ENCODE measurements around the gene POLE. TPM values are rescaled to one million over a fixed set of nuclear protein-coding genes. Genes with fewer than 3 reads are reported as not detected.

Gene POLE
- total RNA-seq, 1 experiment from 2014 or later, result 32.8 TPM

GRCh38 chr12:132723015-132723763, 36.0 kb upstream of the POLE start:
- Histone ChIP-seq H3K27me3 (replicated peaks) (no peaks in the 10 kb centered on the region), H3K9me3 (replicated peaks) (no peaks in the 10 kb centered on the region), H3K4me3 (no peak overlapping the region), H3K36me3 (peaks cover 92% of the 10 kb centered on the region), H3K27ac (no peak overlapping the region), H3K4me1 (replicated peaks) (no peaks in the 10 kb centered on the region)
- no peak for DNase-seq (ENCODE audit: low read depth in 1 of 2, low spot score in 2 of 2)

GRCh38 chr12:132720606-132721345, 33.6 kb upstream of the POLE start:
- Histone ChIP-seq H3K27me3 (replicated peaks) (no peaks in the 10 kb centered on the region), H3K36me3 (peaks cover 89% of the 10 kb centered on the region)
- DNase-seq (ENCODE audit: low read depth in 1 of 2, low spot score in 2 of 2), result no peak

GRCh38 chr12:132719954-132720324, 32.8 kb upstream of the POLE start:
- Histone ChIP-seq H3K4me3 (no peak overlapping the region), H3K27me3 (replicated peaks) (no peaks in the 10 kb centered on the region), H3K4me1 (replicated peaks) (no peaks in the 10 kb centered on the region), H3K36me3 (peaks cover 83% of the 10 kb centered on the region), H3K9me3 (replicated peaks) (no peaks in the 10 kb centered on the region), H3K27ac (no peak overlapping the region)
- DNase-seq (ENCODE audit: low read depth in 1 of 2, low spot score in 2 of 2), result no peak

More at GRCh38 chr12:132720606-132721345, 33.6 kb upstream of the POLE start:
- H3K4me3 ChIP-seq, result no peak overlapping the region
- no peak overlapping the region for H3K27ac ChIP-seq
- H3K4me1 ChIP-seq (replicated peaks), result no peaks in the 10 kb centered on the region
- H3K9me3 ChIP-seq (replicated peaks), result no peaks in the 10 kb centered on the region

- Histone ChIP-seq H3K9me3 (replicated peaks) (no peaks in the 10 kb centered on the region), H3K4me1 (replicated peaks) (no peaks in the 10 kb centered on the region), H3K27me3 (replicated peaks) (no peaks in the 10 kb centered on the region), H3K4me3 (no peak overlapping the region), H3K36me3 (peaks cover 83% of the 10 kb centered on the region), H3K27ac (no peak overlapping the region)
- DNase-seq (ENCODE audit: low read depth in 1 of 2, low spot score in 2 of 2), result no peak
Observed at GRCh38 chr12:132719141-132719953, 32.2 kb upstream of the POLE start.

- no peaks in the 10 kb centered on the region for H3K27me3 ChIP-seq (replicated peaks)
- H3K36me3 ChIP-seq, result peaks cover 80% of the 10 kb centered on the region
- no peak for DNase-seq (ENCODE audit: low read depth in 1 of 2, low spot score in 2 of 2)
- no peaks in the 10 kb centered on the region for H3K9me3 ChIP-seq (replicated peaks)
- H3K4me1 ChIP-seq (replicated peaks), result no peaks in the 10 kb centered on the region
- no peak overlapping the region for H3K4me3 ChIP-seq
- no peak overlapping the region for H3K27ac ChIP-seq
Observed at GRCh38 chr12:132718644-132719043, 31.5 kb upstream of the POLE start.

- no peaks in the 10 kb centered on the region for H3K9me3 ChIP-seq (replicated peaks)
- no peak overlapping the region for H3K27ac ChIP-seq
- no peak overlapping the region for H3K4me3 ChIP-seq
- no peaks in the 10 kb centered on the region for H3K4me1 ChIP-seq (replicated peaks)
- H3K27me3 ChIP-seq (replicated peaks), result no peaks in the 10 kb centered on the region
- DNase-seq (ENCODE audit: low read depth in 1 of 2, low spot score in 2 of 2), result no peak
- H3K36me3 ChIP-seq, result peaks cover 71% of the 10 kb centered on the region
Observed at GRCh38 chr12:132717531-132718387, 30.6 kb upstream of the POLE start.

- Histone ChIP-seq H3K9me3 (replicated peaks) (no peaks in the 10 kb centered on the region), H3K4me3 (no peak overlapping the region), H3K27me3 (replicated peaks) (no peaks in the 10 kb centered on the region), H3K36me3 (peaks cover 63% of the 10 kb centered on the region), H3K4me1 (replicated peaks) (no peaks in the 10 kb centered on the region), H3K27ac (no peak overlapping the region)
- no peak for DNase-seq (ENCODE audit: low read depth in 1 of 2, low spot score in 2 of 2)
Observed at GRCh38 chr12:132717011-132717410, 29.9 kb upstream of the POLE start.

GRCh38 chr12:132716356-132716755, 29.2 kb upstream of the POLE start:
- Histone ChIP-seq H3K27me3 (replicated peaks) (no peaks in the 10 kb centered on the region), H3K36me3 (peaks cover 57% of the 10 kb centered on the region), H3K4me3 (no peak overlapping the region), H3K27ac (no peak overlapping the region), H3K4me1 (replicated peaks) (no peaks in the 10 kb centered on the region), H3K9me3 (replicated peaks) (no peaks in the 10 kb centered on the region)
- DNase-seq (ENCODE audit: low read depth in 1 of 2, low spot score in 2 of 2), result no peak

GRCh38 chr12:132715874-132716273, 28.7 kb upstream of the POLE start:
- Histone ChIP-seq H3K4me1 (replicated peaks) (no peaks in the 10 kb centered on the region), H3K27ac (no peak overlapping the region), H3K4me3 (no peak overlapping the region), H3K36me3 (peaks cover 53% of the 10 kb centered on the region), H3K27me3 (replicated peaks) (no peaks in the 10 kb centered on the region), H3K9me3 (replicated peaks) (no peaks in the 10 kb centered on the region)
- no peak for DNase-seq (ENCODE audit: low read depth in 1 of 2, low spot score in 2 of 2)

GRCh38 chr12:132713123-132713522, 26.0 kb upstream of the POLE start:
- Histone ChIP-seq H3K36me3 (peaks cover 49% of the 10 kb centered on the region), H3K27me3 (replicated peaks) (no peaks in the 10 kb centered on the region), H3K4me3 (no peak overlapping the region), H3K27ac (no peak overlapping the region), H3K4me1 (replicated peaks) (0 out of 2 replicates have a peak, but pooled peaks cover 5% of the 10 kb centered on the region), H3K9me3 (replicated peaks) (no peaks in the 10 kb centered on the region)
- DNase-seq (ENCODE audit: low read depth in 1 of 2, low spot score in 2 of 2), result no peak

GRCh38 chr12:132711080-132711843, 24.1 kb upstream of the POLE start:
- H3K4me3 ChIP-seq, result peak overlapping the region; percentile 96
- H3K4me1 ChIP-seq (replicated peaks), result 0 out of 2 replicates have a peak, but pooled peaks cover 5% of the 10 kb centered on the region
- no peak overlapping the region for H3K27ac ChIP-seq
- no peaks in the 10 kb centered on the region for H3K27me3 ChIP-seq (replicated peaks)
- peak in 1 of 2 experiments; percentile 31 for DNase-seq (ENCODE audit: low read depth in 1 of 2, low spot score in 2 of 2)
- no peaks in the 10 kb centered on the region for H3K9me3 ChIP-seq (replicated peaks)
- peaks cover 35% of the 10 kb centered on the region for H3K36me3 ChIP-seq

GRCh38 chr12:132710405-132711079, 23.4 kb upstream of the POLE start, which contains the start of gene PGAM5:
PGAM5 (plus strand) TSS chr12:132710842; CDS start chr12:132710877, 35 bp downstream.
- peak; percentile 66 to 75 for DNase-seq (ENCODE audit: low read depth in 1 of 2, low spot score in 2 of 2)
- Histone ChIP-seq H3K36me3 (peaks cover 30% of the 10 kb centered on the region), H3K27ac (no peak within 1 kb of the TSS), H3K9me3 (replicated peaks) (no peaks in the 10 kb centered on the region), H3K4me3 (peak within 1 kb of the TSS; percentile 96), H3K4me1 (replicated peaks) (0 out of 2 replicates have a peak, but pooled peaks cover 5% of the 10 kb centered on the region), H3K27me3 (replicated peaks) (no peaks in the 10 kb centered on the region)

Measured in SJSA1 (cell line).